Germinal center (tissue), 1 donor: Measurements from ENCODE around the gene ERC1.

Experiments
- DNase-seq: peaks from one replicate; pipeline ENCODE4 v3.0.0; 2012; ENCODE audit warnings: mixed read lengths, low spot score

The ERC1 gene

DNA sequence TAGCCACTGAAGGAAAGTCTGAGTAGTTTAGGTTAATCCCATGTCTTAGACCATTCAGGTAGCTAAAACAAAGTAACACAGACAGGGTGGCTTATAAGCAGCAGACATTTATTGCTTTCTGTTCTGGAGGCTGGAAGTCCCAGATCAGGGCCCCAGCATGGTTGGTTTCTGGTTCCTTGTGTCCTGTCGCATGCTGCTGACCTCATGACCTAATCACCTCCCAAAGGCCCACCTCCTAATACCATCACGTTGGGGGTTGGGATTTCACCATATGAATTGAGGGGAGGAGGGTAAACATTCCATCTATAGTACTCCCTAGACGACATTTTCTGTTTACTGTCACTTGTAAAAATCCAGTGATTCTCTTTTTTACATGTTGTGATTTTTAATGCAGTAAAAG is 454.8 kb downstream of the ERC1 start:
- no peak for DNase-seq

DNA sequence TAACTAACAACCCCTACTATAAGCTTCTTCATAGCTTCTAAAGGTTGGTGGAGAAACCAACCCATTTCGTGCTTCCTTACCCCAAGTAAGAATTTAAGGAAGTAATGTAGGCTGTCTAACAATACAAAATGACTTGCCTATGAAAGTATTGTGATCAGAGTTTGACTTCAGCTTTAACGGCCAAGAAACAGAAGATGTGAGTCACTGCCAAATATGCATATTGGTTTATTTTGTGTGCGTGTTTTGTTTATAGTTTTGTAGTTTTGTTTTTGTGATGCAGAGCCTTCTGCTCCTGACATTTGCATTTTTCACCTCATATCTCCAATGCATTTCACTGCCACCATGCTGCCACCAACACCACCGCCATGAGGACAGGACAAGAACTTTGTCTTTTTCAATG is 457.3 kb downstream of the ERC1 start:
- no peak for DNase-seq

DNA sequence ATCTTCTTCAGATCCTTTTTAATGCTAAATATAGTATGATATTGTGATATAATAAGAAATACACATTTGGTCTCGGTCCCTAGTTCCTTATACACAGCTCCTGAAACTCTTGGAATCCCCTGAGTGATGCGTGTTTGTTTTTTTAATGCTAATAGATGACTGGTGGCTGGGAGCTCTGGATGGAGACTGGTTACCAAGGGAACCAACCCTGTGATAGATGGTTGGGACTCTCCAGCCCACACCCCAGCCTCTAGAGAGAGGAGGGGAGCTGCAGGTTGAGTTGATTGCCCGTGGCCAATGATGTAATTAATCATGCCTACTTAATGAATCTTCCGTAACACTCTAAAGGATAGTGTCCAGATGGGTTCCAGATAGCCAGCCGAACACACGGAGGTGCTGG is 462.8 kb downstream of the ERC1 start:
- DNase-seq, result no peak

DNA sequence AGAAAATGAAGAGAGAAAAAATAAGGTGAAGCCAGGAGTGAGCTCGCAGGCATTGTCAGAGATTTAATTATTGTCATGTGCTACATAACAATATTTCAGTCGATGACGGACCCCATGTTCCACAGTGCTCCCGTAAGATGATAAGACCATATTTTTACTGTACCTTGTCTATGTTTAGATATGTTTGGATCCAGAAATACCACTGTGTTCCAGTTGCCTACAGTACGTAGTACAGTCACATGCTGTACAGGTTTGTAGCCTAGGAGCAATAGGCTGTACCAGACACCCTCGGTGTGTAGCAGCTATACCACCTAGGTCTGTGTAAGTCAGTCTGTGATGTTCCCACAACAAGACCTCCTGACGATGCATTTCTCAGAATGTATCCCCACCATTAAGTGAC is 465.9 kb downstream of the ERC1 start:
- no peak for DNase-seq

DNA sequence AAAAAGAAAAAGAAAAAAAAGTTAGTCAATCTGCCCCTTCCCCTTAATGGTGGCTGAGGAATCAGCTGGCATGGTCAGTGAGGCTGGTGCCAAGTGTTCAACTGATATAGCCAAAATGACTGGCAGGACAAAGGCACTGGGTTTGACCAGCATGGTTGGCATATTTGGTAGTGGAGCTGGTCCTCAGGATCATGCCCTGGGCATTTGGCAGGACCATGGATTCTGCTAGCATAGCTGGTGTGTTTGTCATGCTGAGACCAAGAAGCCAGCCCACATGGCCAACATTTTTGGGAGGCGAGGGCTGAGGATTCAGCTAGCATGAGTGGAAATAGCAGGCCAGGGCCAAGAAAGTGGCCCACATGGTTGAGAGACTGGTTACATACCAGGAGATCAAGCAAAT is 466.9 kb downstream of the ERC1 start:
- DNase-seq, result no peak

DNA sequence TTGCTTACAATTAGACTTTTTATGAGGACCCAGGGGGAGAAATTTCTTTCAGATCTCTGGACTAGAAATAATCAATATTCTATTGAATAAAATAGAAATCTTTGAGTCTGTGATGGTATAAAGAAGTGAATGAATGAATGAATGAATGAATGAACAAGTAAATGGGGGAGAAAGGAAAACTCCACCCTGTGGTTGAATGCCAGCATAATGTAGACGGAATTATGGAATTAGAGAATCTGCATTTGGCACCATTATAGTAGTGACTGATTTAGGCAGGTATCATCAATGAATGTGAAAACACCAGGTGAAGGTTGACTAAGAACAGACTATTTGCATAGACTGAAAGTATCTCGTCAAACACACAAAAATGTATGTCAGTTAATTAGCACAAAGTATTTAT is 468.3 kb downstream of the ERC1 start:
- no peak for DNase-seq

DNA sequence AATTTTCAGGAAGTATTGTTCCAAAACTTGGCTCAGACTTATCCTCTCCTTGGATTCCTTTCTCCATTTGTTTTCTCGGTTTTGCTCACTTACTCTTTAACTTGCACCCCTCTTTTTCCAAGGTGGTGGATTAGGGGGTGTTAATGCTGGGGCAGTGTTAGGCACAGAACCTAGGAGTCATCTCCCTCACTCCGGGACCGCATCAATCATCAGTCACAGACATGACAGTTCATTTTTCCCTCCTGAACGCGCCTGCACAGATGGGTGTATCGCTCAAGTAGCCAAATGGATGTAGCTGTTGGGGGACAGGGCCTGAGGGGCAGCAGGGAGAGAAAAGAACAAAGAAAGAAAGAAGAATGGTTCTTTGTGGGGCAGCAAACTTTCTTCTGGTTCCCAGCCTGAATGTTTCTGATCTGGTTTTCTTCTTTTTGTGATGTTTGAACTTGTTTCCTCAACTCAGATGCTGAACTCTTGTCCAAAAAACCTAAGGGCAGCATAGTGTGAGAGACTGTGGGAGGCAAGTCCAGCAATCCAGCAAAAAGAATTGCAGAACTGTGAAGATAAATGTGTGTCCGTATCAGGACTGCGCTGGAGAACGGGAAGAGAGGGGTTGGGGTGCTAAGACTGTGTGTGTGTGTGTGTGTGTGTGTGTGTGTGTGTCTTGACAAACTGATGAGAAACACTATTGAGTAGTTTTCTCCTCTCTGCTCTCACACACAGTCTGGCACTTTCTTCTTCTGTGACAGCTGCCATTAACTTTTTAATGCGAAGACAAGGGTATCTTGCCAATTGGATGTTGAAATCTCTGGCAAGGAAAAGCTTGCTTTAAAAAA is 472.3 kb downstream of the ERC1 start:
- DNase-seq, result no peak

DNA sequence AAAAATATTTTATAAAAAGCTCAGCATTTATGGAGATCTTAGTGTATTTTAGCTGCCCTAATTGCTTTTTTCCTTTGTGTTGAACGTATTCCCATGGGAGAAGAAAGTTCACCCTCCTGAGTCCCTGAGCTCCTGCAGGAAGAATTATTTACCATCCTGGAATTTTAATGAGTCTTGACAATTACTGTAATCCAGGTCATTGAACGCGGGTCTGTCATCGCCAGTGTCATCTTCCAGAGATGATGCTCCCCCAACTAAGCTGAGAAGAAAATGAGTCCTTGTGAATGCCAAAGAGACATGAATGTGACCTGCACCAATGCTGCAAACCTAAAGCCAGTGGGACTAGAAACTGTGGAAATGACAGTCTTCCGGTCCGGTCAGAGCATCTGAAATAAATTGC is 473.9 kb downstream of the ERC1 start:
- no peak for DNase-seq

DNA sequence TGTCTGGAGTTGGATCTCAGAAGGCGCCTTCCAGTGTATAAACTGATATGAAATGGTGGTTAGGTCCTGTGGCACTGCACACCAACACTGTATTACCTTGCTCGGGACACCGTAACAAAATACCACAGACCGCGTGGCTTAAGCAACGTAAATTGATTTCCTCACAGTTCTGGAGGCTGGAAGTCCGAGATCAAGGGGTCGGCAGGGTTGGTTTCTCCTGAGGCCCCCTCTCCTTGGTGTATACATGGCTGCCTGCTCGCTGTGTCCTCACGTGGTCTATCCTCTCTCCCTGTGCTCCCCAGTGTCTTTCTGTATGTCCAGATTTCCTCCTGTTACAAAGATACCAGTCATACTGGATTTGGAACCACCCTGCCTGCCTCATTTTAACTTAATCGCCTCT is 475.0 kb downstream of the ERC1 start:
- no peak for DNase-seq

DNA sequence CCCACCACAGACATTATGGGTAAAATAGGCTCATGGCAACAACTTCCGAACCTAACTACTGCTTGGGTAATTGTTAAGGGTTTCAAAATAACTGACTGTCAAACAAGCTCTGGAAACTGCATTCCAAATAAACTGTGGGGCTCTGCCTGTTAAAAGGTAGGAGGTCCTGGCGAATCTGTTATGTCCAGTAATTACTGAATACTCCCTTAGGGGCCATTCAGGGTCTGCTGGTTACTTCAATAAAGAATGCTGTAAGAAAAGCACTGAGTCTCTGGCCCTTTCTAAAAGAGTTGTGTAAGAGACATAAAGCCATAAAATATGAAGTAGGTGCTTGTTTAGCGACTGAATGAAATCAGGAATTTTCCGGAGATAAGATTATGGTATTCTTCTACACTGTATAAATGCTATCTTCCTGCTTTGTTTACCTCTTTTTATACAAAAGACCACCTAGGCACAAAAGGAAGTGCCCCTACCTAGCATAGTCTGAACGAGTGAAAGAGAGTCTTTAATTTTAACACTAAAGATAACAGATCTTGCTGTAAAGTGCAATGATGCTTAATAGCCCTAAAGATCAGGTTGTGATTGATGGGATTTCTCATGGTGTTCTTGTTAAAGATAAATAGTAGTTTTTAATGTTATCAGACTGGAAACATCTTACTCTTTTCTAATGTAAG is 475.6 kb downstream of the ERC1 start:
- no peak for DNase-seq

DNA sequence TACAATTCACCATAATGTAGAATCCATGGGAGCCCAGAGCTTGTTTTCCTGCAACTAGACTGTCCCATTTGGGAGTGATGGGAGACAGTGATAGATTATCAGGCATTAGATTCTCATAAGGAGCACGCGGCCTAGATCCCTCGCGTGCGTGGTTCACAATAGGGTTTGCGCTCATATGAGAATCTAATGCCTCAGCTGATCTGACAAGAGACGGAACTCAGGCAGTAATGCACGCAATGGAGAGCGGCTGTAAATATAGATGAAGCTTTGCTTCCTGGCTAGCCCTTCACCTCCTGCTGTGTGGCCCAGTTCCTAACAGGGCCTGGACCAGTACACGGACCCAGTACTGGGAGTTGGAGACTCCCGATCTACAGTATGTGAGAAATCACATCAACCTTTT is 476.7 kb downstream of the ERC1 start:
- DNase-seq, result no peak

DNA sequence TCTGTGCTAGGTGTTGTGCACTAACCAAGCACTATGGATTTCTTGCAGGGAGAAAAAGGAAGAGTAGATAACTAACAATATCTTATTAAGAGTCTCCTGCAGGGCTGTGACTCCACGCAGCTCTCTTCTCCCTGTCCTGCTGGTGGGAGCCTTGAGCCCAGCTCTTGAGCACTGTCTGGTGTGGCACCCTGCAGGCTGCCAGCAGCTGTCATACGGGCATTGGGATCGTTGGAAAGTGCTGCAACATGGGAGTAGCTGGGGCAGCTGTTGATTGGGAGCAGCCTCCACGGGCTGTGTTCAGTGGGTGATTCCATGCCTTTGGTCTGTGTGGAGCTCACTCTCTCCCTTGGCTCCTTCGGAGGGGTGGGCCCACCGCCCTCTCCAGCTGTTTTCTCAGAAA is 478.0 kb downstream of the ERC1 start:
- DNase-seq, result no peak

DNA sequence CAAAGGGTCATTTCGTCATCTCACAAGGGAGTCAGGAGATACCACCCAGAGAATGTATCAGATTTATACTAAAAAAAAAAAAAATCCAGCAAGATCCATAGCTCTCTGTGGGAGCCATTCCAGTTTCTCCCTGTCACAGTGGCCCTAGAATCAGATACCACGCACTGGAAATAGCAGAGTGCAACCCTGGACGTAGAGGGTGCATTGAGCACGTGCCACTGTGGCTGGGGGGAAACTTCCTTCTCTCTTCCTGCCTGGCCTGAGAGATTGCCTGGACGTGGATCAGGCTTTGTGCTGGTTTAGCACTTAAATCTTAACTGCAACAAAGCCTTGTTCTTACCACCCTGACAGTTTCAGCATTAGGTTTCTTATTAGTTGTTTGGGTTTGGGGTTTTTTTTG is 479.0 kb downstream of the ERC1 start:
- DNase-seq, result no peak

DNA sequence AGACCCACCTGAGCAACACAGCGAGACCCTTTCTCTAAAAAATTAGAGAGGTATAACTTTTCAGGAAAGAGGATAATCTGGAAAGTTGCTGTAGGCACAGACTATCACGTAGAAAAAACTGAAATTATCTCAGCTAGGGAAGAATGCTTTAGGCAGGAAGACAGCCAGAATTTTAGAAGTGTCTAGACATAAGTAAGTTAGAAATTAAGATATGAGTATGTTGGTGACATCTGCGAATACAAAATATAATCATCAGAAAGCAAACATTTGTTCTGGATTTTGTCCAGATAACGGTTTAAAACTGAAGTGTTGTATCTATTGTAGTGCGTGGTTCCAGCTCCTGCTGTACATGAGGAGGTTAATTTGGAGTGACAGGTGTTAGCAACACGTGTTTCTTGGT is 480.2 kb downstream of the ERC1 start:
- no peak for DNase-seq

DNA sequence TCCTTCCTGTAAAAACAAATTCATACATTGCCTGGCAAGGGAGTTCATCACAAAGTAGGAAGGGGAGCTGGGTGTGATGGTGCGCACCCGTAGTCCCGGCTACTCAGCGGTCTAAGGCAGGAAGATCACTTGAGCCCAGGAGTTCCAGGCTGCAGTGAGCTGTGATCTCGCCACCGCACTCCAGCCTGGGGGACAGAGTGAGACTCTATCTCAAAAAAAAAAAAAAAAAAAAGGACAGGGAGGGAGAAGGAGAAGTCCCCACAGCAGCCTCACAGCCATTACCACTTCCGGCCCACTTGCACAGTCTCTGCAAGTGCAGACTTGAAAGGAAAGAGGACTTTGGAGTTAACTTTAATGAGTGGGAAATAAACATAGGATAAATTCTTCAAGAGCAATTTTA is 482.4 kb downstream of the ERC1 start:
- DNase-seq, result no peak

DNA sequence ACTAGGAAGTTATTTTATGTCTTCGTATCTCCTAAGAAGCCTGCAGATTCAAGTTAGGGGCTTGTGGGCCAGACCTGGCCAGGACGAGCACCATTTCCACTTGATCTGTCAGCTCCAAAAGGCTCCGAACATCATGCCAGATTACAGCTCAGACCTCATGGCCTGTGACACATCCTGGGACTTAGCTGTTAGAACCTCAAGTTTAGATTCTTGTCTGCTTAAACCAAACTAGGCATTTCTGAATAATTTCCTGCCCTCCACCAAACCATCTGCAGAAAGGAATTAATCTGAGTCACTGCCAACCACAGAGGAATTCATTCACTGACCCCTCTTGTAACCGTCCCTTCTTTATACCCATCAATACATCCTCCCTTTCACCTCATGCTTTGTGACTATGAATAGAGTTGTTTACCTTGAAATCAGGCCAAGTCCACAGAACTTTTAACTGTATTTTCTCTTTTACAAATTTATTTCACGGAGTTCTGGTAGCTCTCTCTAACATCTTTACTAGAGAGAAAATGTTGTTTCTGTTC is 483.1 kb downstream of the ERC1 start:
- no peak for DNase-seq

DNA sequence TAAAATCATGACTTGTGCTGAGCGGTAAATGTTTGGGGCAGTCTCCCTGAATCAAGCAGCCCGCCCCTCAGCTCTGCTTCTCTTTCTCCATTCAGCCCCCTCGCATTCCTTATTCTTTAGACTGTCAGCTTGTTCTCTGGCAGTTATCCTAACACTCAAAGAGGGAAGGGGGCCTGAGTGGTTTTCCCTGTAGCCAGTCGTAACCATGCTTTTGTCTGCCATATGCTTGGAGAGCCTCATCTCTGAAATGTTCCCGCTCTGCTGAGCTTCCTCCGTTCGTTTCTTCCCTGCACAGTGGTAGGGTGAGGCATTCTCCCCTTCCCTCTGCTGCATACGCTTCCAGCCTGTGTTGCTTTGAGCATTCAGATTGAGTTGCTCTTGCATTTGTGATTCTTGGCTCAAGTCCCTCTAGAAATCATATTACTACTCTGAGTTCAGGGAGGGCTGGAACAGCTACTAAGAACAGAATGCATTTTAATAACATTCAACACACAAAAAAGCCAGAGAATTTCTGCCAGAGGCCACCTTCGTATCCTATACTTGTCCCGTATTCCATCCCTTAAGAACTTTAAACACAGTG is 483.6 kb downstream of the ERC1 start:
- no peak for DNase-seq

DNA sequence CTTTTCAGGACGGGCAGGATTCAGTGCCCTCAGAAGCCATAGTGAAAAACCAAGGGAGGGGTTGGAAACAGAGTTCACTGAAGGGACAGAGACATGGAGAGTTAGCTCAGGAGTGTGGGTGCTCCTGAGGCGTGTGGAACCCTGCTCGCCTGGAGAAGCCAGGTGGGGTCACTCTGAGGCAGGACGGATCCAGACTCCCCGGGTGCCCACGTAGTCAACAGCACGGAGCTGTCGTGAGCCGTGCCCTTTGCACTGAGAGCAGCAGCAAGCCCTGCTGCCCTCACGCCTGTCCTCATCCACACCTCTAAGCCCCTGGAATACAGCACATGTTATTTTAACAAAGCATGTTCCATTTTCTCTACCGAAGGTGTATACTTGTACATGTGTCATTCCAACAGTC is 488.6 kb downstream of the ERC1 start:
- no peak for DNase-seq

DNA sequence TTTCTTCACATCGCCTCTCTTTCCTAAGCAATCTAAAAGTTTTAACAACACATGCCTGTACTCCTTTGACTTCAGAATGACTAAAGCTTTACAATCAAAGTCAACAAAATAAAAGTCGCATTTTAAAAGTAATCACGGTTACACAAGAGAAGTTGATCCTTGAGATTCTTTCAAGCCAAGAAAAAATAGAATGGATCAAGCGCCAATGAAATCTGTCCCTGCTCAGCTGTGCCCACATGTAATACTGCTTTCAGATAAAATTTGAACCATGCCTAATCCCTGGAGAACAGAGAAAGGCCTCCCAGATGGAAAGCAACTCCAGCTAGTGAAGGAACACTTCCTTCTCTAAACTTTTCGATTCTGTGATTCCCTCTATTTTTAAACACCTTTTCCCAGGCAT is 490.3 kb downstream of the ERC1 start:
- DNase-seq, result no peak

DNA sequence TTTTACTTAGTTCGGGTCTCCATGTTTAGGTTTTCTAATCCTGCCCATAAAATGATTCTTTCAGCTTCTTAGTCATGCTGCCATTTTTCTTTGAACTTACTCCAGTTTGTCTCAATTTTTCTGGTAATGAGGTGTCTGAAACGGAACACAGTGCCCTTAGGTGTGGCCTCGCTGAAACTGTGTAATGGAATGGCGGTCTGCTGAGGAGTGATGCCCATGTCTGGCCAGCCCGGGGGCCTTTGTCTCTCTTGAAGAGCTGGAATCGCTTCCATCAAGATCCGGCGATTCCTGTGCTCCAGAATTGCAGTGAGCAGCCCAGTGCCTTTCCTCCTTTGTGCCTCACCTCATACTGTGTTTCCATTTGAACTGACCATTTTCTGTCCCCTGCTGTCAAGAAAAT is 490.9 kb downstream of the ERC1 start:
- DNase-seq, result no peak

DNA sequence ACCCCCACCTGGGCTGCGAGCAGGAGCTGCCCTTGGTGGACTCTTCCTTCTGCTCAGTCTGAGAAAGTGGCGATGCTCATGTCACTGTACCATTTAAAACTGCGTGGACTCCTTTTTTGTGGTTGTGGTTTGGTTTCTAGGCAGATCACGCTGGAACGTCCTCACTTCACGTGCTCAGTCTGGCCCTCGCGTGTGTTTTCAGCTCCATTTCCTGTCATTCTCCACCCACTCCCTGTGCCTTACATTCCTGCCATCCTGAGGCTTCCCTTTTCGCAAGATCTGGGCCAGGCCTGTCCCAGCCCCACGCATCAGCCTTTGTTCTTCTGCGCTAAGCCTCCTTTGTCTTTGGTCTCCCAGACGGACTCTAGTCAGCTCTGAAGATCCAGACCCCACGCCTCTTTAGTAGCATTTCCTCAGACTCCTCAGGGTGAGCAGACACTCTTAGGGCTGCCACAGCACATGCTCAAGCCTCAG is 497.9 kb downstream of the ERC1 start:
- no peak for DNase-seq

DNA sequence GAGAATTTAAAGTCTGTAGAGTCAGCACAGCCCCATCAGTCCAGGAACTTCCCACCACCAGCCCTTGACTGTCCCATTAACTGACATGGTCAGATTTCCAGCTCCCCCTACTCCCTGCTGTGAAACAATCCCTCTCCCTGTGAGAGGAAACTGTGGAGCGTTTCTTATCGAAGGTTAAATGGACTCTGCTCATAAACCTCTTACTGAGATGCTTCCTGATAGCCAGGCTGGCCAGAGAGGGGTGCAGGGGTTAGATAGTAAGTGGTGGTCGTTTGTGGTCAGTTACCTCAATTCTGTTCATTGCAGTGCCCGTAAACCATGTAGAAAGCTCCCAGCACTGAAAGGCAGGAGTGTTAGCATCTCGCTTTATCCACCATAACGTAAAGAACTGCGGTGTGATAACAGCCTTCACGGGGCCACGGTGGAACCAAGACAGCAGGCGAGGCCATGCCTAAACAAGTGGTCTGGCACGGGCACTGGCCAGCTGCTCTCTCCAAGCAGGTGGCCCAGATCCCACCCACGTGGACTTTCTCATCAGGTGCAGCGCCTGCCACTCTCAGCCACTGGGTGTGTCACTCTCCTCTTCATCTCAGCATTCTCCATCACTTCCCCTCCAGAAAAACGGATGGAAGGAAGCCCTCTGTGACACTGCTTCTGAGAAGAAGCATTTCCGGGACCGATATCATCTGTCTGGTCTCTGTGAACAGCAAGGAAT is 501.1 kb downstream of the ERC1 start:
- no peak for DNase-seq
